HepG2 (cell line): Measurements from ENCODE around the gene SNAI1. TPM values are rescaled to one million over a fixed set of nuclear protein-coding genes. Genes with fewer than 3 reads are reported as not detected.

Experiments used
- ATAC-seq: fragments of 200-7000 bp; cut with Tn5 transposase; 3 replicates; pipeline ENCODE4 v1.9.1; 2020; ENCODE audit warnings: mild to moderate bottlenecking, moderate library complexity
- BruUV-seq: library from RNA; stranded (reverse); fragments of 400-500 nt; replicated peaks from 2 replicates; lab custom pipeline; 2021; lab: Mats Ljungman, UMichigan
- CTCF ChIA-PET: fragments of 300-600 bp; formaldehyde crosslinking; extraction: SDS; loops from one replicate; lab custom pipeline; 2021; ENCODE audit warnings: low total read pairs, inconsistent platforms, low intra/inter-chr PET ratio; lab: Yijun Ruan, JAX
- POLR2A ChIA-PET: fragments of 350-600 bp; sonication (Branson Sonifier 250); formaldehyde crosslinking; loops from one replicate; lab custom pipeline; 2020; ENCODE audit warnings: antibody characterized with exemption, inconsistent platforms; lab: Yijun Ruan, JAX
- DNase-seq: peaks from one replicate; pipeline ENCODE4 v3.0.0-alpha.2; 2015; ENCODE audit warnings: low spot score
- FAIRE-seq: peaks from 3 replicates; lab custom pipeline; 2011; peaks lifted over from hg19 to GRCh38; lab: Jason Lieb, UNC
- H2AFZ ChIP-seq: one replicate; pipeline ENCODE4 v1.6.1; 2011; ENCODE audit warnings: low read length, inconsistent platforms
- H3K27ac ChIP-seq: fragments of 300-600 bp; 3 replicates; pipeline ENCODE4 v1.8.0; 2011; ENCODE audit warnings: mixed run types, mild to moderate bottlenecking, mixed read lengths, low read length, inconsistent platforms; ENCODE audit not compliant: insufficient read depth; ENCODE audit errors: extremely low read length
- H3K27me3 ChIP-seq, 2 experiments: fragments of 200-600 bp in 1 of 2; 2 replicates in 1 of 2; 3 replicates in 1 of 2; pipeline versions ENCODE4 v1.6.0 to v1.8.0; 2011; ENCODE audit warnings: low read length in 2 of 2, mild to moderate bottlenecking in 2 of 2, moderate library complexity in 2 of 2, inconsistent platforms in 1 of 2; ENCODE audit not compliant: insufficient read depth in 2 of 2, control insufficient read depth in 1 of 2
- H3K36me3 ChIP-seq, 2 experiments: fragments of 200-600 bp in 1 of 2; replicated peaks in 1 of 2; 2 replicates in 1 of 2; 3 replicates in 1 of 2; pipeline versions ENCODE4 v1.5.1 to v1.8.0; 2011; ENCODE audit warnings: low read length in 2 of 2, inconsistent platforms in 1 of 2; ENCODE audit not compliant: insufficient read depth in 2 of 2, control insufficient read depth in 1 of 2
- H3K4me1 ChIP-seq: 2 replicates; pipeline ENCODE4 v1.5.1; 2012; ENCODE audit warnings: low read length, inconsistent platforms; ENCODE audit not compliant: insufficient read depth
- H3K4me2 ChIP-seq: 2 replicates; pipeline ENCODE4 v1.6.0; 2011; ENCODE audit warnings: low read depth, low read length, inconsistent platforms
- H3K4me3 ChIP-seq, 3 experiments: fragments of 200-600 bp in 1 of 3; sonication (generic), shearing (Covaris generic) in 1 of 3; replicated peaks in 1 of 3; 2 replicates each; pipeline ENCODE4 v1.5.1; 2011 to 2016; ENCODE audit warnings: low read length in 3 of 3, inconsistent platforms in 2 of 3, low read depth in 2 of 3, mild to moderate bottlenecking in 2 of 3, control low read depth in 1 of 3, mixed read lengths in 1 of 3; ENCODE audit not compliant: insufficient read depth in 1 of 3
- H3K79me2 ChIP-seq: one replicate; pipeline ENCODE4 v1.6.1; 2011; ENCODE audit warnings: low read length, inconsistent platforms; ENCODE audit not compliant: insufficient read depth
- H3K9ac ChIP-seq: 2 replicates; pipeline ENCODE4 v1.6.0; 2011; ENCODE audit warnings: mild to moderate bottlenecking, low read depth, low read length, inconsistent platforms; ENCODE audit not compliant: insufficient read depth
- H3K9me3 ChIP-seq: 2 replicates; pipeline ENCODE4 v1.5.1; 2012; ENCODE audit warnings: mild to moderate bottlenecking, low read length
- H4K20me1 ChIP-seq: 2 replicates; pipeline ENCODE4 v1.6.0; 2011; ENCODE audit warnings: inconsistent platforms, mild to moderate bottlenecking, low read length, moderate library complexity; ENCODE audit not compliant: insufficient read depth
- DMAP1 ChIP-seq: IDR thresholded peaks from 2 replicates; pipeline ENCODE4 v1.6.1; 2016
- ELF1 ChIP-seq: sonication (generic); formaldehyde crosslinking; IDR thresholded peaks from 2 replicates; pipeline ENCODE4 v1.4.0; 2020; ENCODE audit warnings: missing genetic modification reagents
- GABPA ChIP-seq, 2 experiments: IDR thresholded peaks; 2 replicates each; pipeline ENCODE4 v1.6.1; 2011 to 2016; ENCODE audit warnings: low read depth in 2 of 2, low read length in 1 of 2, missing biosample characterization in 1 of 2, missing genetic modification characterization in 1 of 2
- ISL2 ChIP-seq: sonication (generic); formaldehyde crosslinking; IDR thresholded peaks from 2 replicates; pipeline ENCODE4 v1.5.0; 2020; ENCODE audit warnings: missing genetic modification reagents
- MAFF ChIP-seq: IDR thresholded peaks from 2 replicates; pipeline ENCODE4 v1.6.1; 2011; ENCODE audit warnings: low read depth, low read length, improper control_type of control experiment
- MAFK ChIP-seq, 2 experiments: IDR thresholded peaks in 1 of 2; conservative IDR thresholded peaks in 1 of 2; 2 replicates each; pipeline ENCODE4 v1.6.1; 2011; ENCODE audit warnings: improper control_type of control experiment in 2 of 2, low read length in 2 of 2
- MEF2D ChIP-seq: sonication (generic); formaldehyde crosslinking; IDR thresholded peaks from 2 replicates; pipeline ENCODE4 v1.5.1; 2020; ENCODE audit warnings: mild to moderate bottlenecking, missing genetic modification reagents
- NBN ChIP-seq: fragments of 450-650 bp; conservative IDR thresholded peaks from 2 replicates; pipeline ENCODE4 v1.6.1; 2017
- SRSF4 ChIP-seq: fragments of 200-400 bp; formaldehyde crosslinking; IDR thresholded peaks from one replicate; pipeline ENCODE4 v1.6.1; 2018; ENCODE audit warnings: mild to moderate bottlenecking, low read depth, low read length, moderate library complexity; ENCODE audit not compliant: poor library complexity, severe bottlenecking
- TEAD2 ChIP-seq: sonication (generic); formaldehyde crosslinking; IDR thresholded peaks from 2 replicates; pipeline ENCODE4 v1.9.0; 2021; ENCODE audit warnings: missing genetic modification reagents
- U2AF1 ChIP-seq: fragments of 200-400 bp; formaldehyde crosslinking; optimal IDR thresholded peaks from 2 replicates; pipeline ENCODE3; 2017; ENCODE audit warnings: mild to moderate bottlenecking, low read depth, low read length
- ZNF34 ChIP-seq: sonication (generic); formaldehyde crosslinking; IDR thresholded peaks from 2 replicates; pipeline ENCODE4 v1.4.0; 2020; ENCODE audit warnings: mild to moderate bottlenecking, missing genetic modification reagents, borderline replicate concordance
- ZNF343 ChIP-seq: sonication (generic); formaldehyde crosslinking; IDR thresholded peaks from 2 replicates; pipeline ENCODE4 v1.4.0; 2020; ENCODE audit warnings: mild to moderate bottlenecking, missing genetic modification reagents
- ZNF543 ChIP-seq: sonication (generic); formaldehyde crosslinking; IDR thresholded peaks from 2 replicates; pipeline ENCODE4 v1.4.0; 2020; ENCODE audit warnings: mild to moderate bottlenecking, missing genetic modification reagents
- ZNF570 ChIP-seq: sonication (generic); formaldehyde crosslinking; IDR thresholded peaks from 2 replicates; pipeline ENCODE4 v1.4.0; 2020; ENCODE audit warnings: mild to moderate bottlenecking, missing genetic modification reagents, borderline replicate concordance
- ZZZ3 ChIP-seq: sonication (generic); formaldehyde crosslinking; IDR thresholded peaks from 2 replicates; pipeline ENCODE4 v1.4.0; 2020; ENCODE audit warnings: missing genetic modification reagents, mild to moderate bottlenecking, borderline replicate concordance
- WGBS: methylation state at CpG from one replicate; pipeline ENCODE4 v1.1.6; 2017; ENCODE audit warnings: low lambda C conversion rate; 5-methylcytosine and 5-hydroxymethylcytosine counted together
- in situ Hi-C: cut with HindIII; loops from 2 replicates; pipeline ENCODE4 v1.10.0; 2017; ENCODE audit warnings: low pct_unique_long_range_greater_than_20kb; ENCODE audit not compliant: extremely low pct_ligation_motif_present
- intact Hi-C: fragments of 100-400 bp; cut with micrococcal nuclease; formaldehyde crosslinking; loops from one replicate; pipeline ENCODE4 v1.10.0; 2022; ENCODE audit not compliant: unreplicated experiment
- polyA plus RNA-seq, 8 experiments: library from polyadenylated mRNA; depleted of rRNA in 3 of 8; stranded (reverse) in 7 of 8; unstranded in 1 of 8; fragments of >200 nt; fragmentation: Illumina TruSeq in 4 of 8; extraction: Trizol in 4 of 8; gene quantifications; 2 replicates each; pipeline versions ENCODE4 v1.2.1 to v1.2.3, GENCODE V29; 2011 to 2016; ENCODE audit warnings: low read depth in 4 of 8, missing spikeins in 1 of 8, mixed read lengths in 1 of 8; ENCODE audit not compliant: insufficient read depth in 1 of 8
- total RNA-seq, 5 experiments: library from RNA; depleted of rRNA; stranded (reverse); fragments of >200 nt; fragmentation: Illumina TruSeq; extraction: Trizol; gene quantifications; 2 replicates each; pipeline ENCODE4 v1.2.3, GENCODE V29; 2016; ENCODE audit warnings: low read depth in 1 of 5
- TF ChIP-seq, protein P1 (sequence below): fragments of 450-650 bp; IDR thresholded peaks from 2 replicates; pipeline ENCODE4 v1.6.1; 2017
- TF ChIP-seq, protein P2 (sequence below): IDR thresholded peaks from 2 replicates; pipeline ENCODE4 v1.6.1; 2018; ENCODE audit warnings: missing genetic modification reagents

SNAI1 gene
- total and polyA plus RNA-seq, 2 of the 13 experiments (the other 11 are each of a cell fraction or from before 2014, with no cell fraction given): 1.3 to 1.4 TPM

DNA sequence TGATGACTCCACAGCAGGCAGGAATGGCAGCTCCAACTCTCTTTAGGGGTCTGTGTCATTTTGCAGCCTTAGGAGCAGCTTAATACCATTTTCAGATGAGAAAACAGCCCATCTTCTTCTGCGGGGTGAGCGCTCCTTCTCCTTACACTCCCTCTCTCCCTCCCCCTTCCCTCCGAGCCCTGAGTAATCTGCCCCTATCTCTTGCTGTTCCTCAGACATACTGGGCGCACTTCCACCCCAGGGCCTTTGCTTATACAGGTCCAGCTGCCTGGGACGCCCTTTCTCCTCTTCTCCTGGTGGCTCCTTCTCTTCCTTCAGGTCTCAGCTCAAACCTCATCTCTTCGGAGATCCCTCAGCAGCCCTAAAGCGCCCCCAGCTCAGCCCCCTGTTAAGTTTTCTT is 54.8 kb downstream of the SNAI1 start:
- FAIRE-seq: no peak
- in situ Hi-C loops (no loop called here), intact Hi-C loops (no loop called here)
- H3K27ac ChIP-seq: no peak overlapping the region
- WGBS: 54% methylated on average over 7 of the region's 7 CpGs
- H4K20me1 ChIP-seq: no peaks in the 10 kb centered on the region
- no peak overlapping the region for H3K4me3 ChIP-seq
- no peaks in the 10 kb centered on the region for H3K79me2 ChIP-seq
- peak overlapping the region; percentile 60; the same call in 1 of the 2 replicates for H3K4me2 ChIP-seq
- H3K9ac ChIP-seq: no peak overlapping the region
- CTCF ChIA-PET: no interaction called here
- no peaks in the 10 kb centered on the region for H3K36me3 ChIP-seq
- peaks cover 77% of the 10 kb centered on the region for H3K4me1 ChIP-seq
- ATAC-seq: no peak
- DNase-seq: no peak
- POLR2A ChIA-PET: no interaction called here
- peaks cover 0 to 14% of the 10 kb centered on the region in 2 experiments; a peak in 2 of 5 replicates for H3K27me3 ChIP-seq
- no peaks in the 10 kb centered on the region for H3K9me3 ChIP-seq
- TF ChIP-seq MAFF (no peak), DMAP1 (CRISPR knock-in tag) (no peak), ZNF34 (CRISPR knock-in tag) (no peak)
- no peak overlapping the region for H2AFZ ChIP-seq
- BruUV-seq: no TSS peak

- Histone ChIP-seq H3K4me1 (peaks cover 74% of the 10 kb centered on the region), H3K9ac (no peak overlapping the region), H3K9me3 (no peaks in the 10 kb centered on the region), H3K27me3 (peaks cover 0 to 14% of the 10 kb centered on the region in 2 experiments; a peak in 2 of 5 replicates), H3K4me2 (peak overlapping the region; percentile 60), H3K27ac (no peak overlapping the region), H3K36me3 (no peaks in the 10 kb centered on the region), H4K20me1 (no peaks in the 10 kb centered on the region), H2AFZ (peak overlapping the region; percentile 31), H3K79me2 (no peaks in the 10 kb centered on the region), H3K4me3 (peak overlapping the region in 1 of 3 experiments; percentile 55; a peak in 2 of 6 replicates)
- in situ Hi-C loops: no loop called here
- FAIRE-seq (peak; percentile 15), DNase-seq (no peak), ATAC-seq (no peak)
- WGBS: 19% methylated on average over 6 of the region's 6 CpGs
- CTCF ChIA-PET: no interaction called here
- intact Hi-C loops: no loop called here
- POLR2A ChIA-PET: interaction anchor here (1.1 kb wide), 1 partner anchor 8 kb away, joined by 3 read pairs; no protein-coding TSS in a partner anchor
- no TSS peak for BruUV-seq
- TF ChIP-seq ZNF570 (CRISPR knock-in tag): no peak
- TF ChIP-seq SRSF4: no peak
- TF ChIP-seq TEAD2 (CRISPR knock-in tag): no peak
- no peak for TF ChIP-seq MAFK (conservative IDR thresholded peaks at IDR 0.05 in 1 of 2, IDR thresholded peaks at IDR 0.05 in 1 of 2; ENCODE audit: low read length in 2 of 2)
- TF ChIP-seq MEF2D (CRISPR knock-in tag): 0 out of 2 replicates have a peak, but pooled peaks have one; percentile 45
- TF ChIP-seq ZNF543: no peak
- peak; percentile 41; the same call in 1 of the 2 replicates for TF ChIP-seq ZNF343 (CRISPR knock-in tag)
- no peak for TF ChIP-seq ISL2 (CRISPR knock-in tag)
- TF ChIP-seq GABPA (IDR thresholded peaks at IDR 0.05; ENCODE audit: low read depth, low read length): no peak
- no peak for TF ChIP-seq GABPA (CRISPR knock-in tag; IDR thresholded peaks at IDR 0.05; ENCODE audit: low read depth)
- TF ChIP-seq NBN: no peak
- TF ChIP-seq ELF1 (CRISPR knock-in tag): no peak
- TF ChIP-seq, protein P1, sequence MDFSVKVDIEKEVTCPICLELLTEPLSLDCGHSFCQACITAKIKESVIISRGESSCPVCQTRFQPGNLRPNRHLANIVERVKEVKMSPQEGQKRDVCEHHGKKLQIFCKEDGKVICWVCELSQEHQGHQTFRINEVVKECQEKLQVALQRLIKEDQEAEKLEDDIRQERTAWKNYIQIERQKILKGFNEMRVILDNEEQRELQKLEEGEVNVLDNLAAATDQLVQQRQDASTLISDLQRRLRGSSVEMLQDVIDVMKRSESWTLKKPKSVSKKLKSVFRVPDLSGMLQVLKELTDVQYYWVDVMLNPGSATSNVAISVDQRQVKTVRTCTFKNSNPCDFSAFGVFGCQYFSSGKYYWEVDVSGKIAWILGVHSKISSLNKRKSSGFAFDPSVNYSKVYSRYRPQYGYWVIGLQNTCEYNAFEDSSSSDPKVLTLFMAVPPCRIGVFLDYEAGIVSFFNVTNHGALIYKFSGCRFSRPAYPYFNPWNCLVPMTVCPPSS: no peak
- TF ChIP-seq U2AF1: no peak
- TF ChIP-seq, protein P2, sequence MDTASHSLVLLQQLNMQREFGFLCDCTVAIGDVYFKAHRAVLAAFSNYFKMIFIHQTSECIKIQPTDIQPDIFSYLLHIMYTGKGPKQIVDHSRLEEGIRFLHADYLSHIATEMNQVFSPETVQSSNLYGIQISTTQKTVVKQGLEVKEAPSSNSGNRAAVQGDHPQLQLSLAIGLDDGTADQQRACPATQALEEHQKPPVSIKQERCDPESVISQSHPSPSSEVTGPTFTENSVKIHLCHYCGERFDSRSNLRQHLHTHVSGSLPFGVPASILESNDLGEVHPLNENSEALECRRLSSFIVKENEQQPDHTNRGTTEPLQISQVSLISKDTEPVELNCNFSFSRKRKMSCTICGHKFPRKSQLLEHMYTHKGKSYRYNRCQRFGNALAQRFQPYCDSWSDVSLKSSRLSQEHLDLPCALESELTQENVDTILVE: no peak
- TF ChIP-seq ZZZ3: no peak
Observed at GRCh38 chr20:50038169-50038568, 55.4 kb downstream of the SNAI1 start.
